ENCODE results near the gene NAIF1. TPM values are rescaled to one million over a fixed set of nuclear protein-coding genes. Genes with fewer than 3 reads are reported as not detected.
A peak's percentile ranks its signal among the peaks of the same experiment; 100 is the strongest.

NAIF1 gene
- total and polyA plus RNA-seq, 10 of the 15 experiments (the other 5 are each of a cell fraction or from before 2014, with no cell fraction given), result 2.4 to 14.2 (median 7.1) TPM

DNA sequence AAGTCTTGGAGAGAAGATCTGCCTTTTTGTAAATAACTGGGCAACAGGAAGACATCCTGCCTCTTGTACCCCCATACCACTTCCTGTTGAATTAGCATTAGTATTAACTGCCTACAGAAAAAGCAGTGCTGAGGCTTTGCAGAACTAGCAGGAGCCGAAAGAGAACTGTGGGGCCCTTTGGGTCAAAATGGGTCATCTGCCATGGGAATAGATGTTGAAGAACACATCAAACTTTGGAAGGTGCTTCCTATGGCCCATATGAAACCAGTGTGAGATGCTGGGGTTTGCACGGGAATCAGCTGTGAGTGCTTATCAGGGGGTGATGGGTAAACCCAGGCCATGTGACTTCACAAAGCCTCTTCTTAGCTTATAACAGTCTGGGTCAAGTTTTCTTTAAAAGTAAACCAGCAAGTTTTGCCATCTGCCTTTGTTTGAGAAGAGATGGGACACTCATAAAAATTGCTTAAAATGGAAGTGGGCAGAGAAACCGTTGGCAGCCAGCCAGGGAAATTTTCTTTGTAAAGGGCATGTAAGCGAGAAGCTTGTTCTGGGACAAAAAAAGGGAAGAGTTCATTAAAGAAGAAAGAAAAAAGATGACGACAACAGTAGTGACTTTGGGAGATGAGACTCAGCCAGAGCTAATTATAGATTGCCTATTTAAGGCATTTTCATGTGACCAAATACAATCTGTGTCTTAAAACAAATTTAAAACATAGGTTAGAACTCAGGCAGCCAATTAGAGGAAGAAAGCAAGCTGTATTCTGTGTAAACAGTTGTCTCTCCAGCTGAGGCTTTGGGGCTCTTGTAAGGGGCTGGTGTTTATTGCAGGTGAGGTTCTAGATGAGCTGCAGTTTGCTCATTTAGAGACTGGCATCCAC is 5.3 kb upstream of the NAIF1 start (continued):
- TF ChIP-seq TARDBP (IDR thresholded peaks at IDR 0.05; ENCODE audit: borderline replicate concordance) (no peak), YBX1 (IDR thresholded peaks at IDR 0.05) (no peak), LARP7 (IDR thresholded peaks at IDR 0.05) (no peak; the same call in 1 of the 2 replicates), POLR2AphosphoS5 (IDR thresholded peaks at IDR 0.05; ENCODE audit: low read length) (peak; percentile 43), PAX8 (IDR thresholded peaks at IDR 0.05) (no peak), E2F4 (IDR thresholded peaks at IDR 0.05; ENCODE audit: low read depth, low read length) (no peak), KDM1A (IDR thresholded peaks at IDR 0.05; ENCODE audit: borderline replicate concordance) (no peak), BCL11A (IDR thresholded peaks at IDR 0.05; ENCODE audit: low read depth, low read length) (0 out of 2 replicates have a peak, but pooled peaks have one; percentile 11), TAF1 (IDR thresholded peaks at IDR 0.05; ENCODE audit: borderline replicate concordance, low read depth, low read length) (peak; percentile 35; the same call in 1 of the 2 replicates), MAX (IDR thresholded peaks at IDR 0.05; ENCODE audit: low read depth, low read length) (0 out of 2 replicates have a peak, but pooled peaks have one; percentile 63), SREBF1 (IDR thresholded peaks at IDR 0.05; ENCODE audit: low read length) (no peak), CEBPB (IDR thresholded peaks at IDR 0.05; ENCODE audit: borderline replicate concordance in 1 of 2, low read depth in 2 of 2, low read length in 2 of 2) (no peak), MEF2A (IDR thresholded peaks at IDR 0.05; ENCODE audit: insufficient read depth, low read depth, low read length) (peak; percentile 95), ZNF217 (IDR thresholded peaks at IDR 0.05) (no peak; the same call in 1 of the 2 replicates), ASH2L (IDR thresholded peaks at IDR 0.05; ENCODE audit: borderline replicate concordance, low read depth) (0 out of 2 replicates have a peak, but pooled peaks have one; percentile 37), PAX5 (IDR thresholded peaks at IDR 0.05; ENCODE audit: borderline replicate concordance, low read depth, low read length) (no peak), RBBP5 (conservative IDR thresholded peaks at IDR 0.05) (0 out of 2 replicates have a peak, but pooled peaks have one; percentile 82), GATAD2B (conservative IDR thresholded peaks at IDR 0.05; ENCODE audit: low read depth) (no peak; the same call in 1 of the 2 replicates), POU2F2 (IDR thresholded peaks at IDR 0.05; ENCODE audit: borderline replicate concordance, low read depth, low read length) (peak; percentile 41; the same call in 2 of the 3 replicates), CTCF (IDR thresholded peaks at IDR 0.05 in 2 of 3, conservative IDR thresholded peaks at IDR 0.05 in 1 of 3; ENCODE audit: control insufficient read depth in 2 of 3, extremely low read depth in 1 of 3, insufficient read depth in 1 of 3, low read depth in 3 of 3, low read length in 3 of 3) (no peak), FOXK2 (IDR thresholded peaks at IDR 0.05) (no peak; the same call in 1 of the 2 replicates), ESRRA (IDR thresholded peaks at IDR 0.05; ENCODE audit: low read length) (no peak), RCOR1 (conservative IDR thresholded peaks at IDR 0.05; ENCODE audit: low read depth, low read length) (no peak), NBN (IDR thresholded peaks at IDR 0.05) (peak; percentile 93), NRF1 (conservative IDR thresholded peaks at IDR 0.05; ENCODE audit: low read depth, low read length) (no peak), ZBTB33 (IDR thresholded peaks at IDR 0.05) (no peak), MYB (IDR thresholded peaks at IDR 0.05; ENCODE audit: borderline replicate concordance, low read depth, low read length) (no peak), JUNB (IDR thresholded peaks at IDR 0.05) (no peak; the same call in none of the 2 replicates)
